ENCODE results near the gene KRAS.

The KRAS gene

DNA sequence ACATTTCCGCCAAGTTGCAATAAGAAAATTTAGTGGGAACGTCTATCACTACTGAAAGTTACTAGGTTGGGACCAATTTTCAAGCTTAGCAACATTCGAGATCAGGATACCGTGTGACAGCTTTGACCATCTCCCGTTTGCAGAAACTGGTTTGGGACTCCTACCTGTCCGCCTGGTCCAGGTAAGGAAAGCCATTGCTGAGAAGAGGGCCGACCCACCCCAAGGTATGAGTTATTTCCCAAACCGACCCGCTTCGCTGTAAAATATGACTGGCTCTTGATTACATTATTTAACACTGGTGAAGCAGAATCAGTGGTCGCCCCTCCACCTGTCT, 56.0 kb downstream of the KRAS start:
- DNase-seq: no peak

DNA sequence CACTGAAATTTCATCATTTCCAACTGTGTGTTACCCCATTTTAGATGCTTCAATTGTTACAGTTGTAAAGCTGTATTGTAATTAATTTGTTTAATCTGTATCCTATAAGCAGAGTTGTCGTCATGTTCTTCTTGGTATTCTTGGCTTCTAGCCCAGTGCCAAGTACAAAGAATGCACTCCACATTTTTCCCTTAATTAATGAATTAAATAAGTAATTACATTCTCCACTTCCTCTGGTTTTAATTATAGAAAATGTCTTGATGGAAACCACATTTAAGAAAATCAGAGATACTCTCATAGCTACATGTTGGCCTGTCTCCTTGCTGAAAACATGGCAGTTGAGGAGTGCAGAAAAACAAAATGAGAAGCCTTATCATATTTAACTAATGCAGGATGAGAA, 56.5 kb downstream of the KRAS start:
- no peak for DNase-seq

DNA sequence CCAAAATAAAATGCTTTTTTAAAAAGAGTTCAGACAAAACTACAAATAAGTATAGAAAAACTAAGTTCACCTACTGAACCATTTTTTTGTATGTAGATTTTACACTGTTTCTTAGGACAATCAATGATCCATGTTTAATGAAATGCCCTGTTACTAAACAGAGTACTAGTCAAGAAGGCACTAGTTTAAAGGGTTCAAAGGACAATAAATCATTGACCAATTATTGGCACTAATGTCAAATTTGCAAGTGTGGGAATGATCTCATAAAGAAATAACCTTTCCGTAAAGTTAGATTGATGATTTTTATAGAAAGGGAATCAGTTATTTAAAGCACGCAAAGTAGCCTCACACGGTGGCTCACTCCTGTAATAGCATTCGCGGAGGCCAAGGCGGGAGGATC, 59.9 kb downstream of the KRAS start:
- no peak for DNase-seq

DNA sequence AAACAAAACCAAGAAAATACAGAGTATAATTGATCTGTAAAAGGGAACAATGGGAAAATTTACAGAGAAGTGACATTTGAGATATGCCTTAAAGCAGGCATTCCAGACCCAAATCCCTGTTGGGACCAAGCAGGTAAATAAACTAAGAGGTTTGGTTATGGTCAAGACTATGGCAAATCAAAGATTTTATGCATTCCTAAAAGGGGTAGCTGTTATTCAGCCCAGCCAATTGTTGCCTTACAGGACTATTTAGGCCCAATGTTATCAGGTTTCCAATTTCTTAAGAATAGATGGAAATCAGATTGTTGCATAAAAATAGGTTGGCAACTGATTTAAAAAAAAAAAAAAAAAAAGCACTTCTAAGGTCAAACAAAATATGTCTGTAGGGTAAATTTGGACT, 61.1 kb downstream of the KRAS start:
- no peak for DNase-seq

DNA sequence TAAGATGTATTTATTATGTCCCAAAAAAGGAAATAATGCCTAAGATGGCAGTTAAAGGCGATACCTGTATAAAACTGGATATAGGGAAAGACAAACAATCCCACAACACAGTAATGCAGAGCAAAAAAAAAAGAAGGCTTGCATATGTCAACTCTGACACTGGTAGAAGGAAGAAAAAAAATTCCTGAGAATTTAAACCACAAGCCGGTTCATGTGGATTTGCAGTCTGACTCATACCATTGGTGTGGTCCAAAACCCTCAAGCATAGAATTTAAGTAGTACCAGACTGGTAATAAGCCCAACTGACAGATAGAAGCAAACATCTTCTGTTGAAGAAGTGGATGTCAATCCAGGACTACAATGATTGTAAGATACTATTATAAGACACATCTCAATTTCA, 62.9 kb downstream of the KRAS start:
- no peak for DNase-seq

DNA sequence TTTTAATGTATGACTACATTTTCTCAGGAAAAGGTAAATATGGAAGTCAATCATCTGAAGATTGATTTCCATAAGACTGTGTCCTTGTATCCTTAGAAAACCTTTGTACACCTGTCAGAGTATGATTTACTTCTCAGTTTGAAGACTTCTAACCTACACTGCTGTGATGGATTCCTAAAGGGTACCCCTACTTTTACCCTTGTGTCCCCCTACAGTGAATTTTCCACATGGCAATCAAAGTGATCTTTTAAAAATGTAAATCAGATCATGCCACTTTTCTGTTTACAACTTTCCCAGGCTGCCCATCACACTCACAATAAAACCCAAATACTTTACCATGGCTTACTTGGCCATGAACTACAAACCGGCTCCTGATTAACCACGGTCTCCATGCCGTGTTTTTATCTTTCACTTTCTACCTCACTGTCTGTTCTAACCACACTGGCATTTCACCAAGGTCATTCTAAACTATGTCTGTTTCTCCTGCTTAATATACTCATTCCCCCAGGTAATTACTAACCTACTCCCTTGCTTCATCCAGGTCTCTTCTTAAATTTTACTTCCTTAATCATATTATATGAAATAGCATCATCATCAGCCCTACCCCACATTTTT, 63.8 kb downstream of the KRAS start:
- DNase-seq: no peak

DNA sequence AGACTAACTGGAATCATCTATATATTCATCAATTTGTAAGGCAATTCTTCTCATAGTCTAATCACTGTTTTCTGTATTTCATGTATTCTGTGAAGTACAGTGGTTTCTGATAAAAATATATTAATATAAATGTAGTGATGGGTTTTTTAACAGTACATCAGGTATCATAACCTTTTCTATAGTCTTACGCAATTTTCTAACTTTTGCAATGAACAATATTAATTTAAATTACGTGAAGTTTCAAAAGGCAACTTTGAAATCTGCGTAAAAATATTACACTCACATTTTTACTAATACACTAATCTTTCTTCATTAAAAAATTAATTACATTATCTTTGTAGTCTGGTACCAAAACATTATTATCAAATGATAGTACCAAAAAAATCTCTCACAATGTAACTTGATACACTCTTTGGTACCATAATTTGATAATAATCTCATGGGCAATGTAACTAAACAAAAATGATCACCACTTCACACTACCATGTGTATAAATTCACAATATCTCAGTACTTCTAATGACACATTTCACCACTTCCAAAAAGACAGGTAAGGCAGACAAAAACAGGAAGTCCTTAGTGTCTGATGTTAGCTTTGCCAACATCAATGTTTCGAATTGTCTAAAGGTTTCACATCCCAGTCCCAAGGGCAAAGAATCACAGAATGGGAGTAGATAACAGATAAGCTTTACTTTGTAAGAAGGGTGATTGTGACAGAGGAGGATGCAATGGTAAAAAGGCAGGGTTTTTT, 64.5 kb downstream of the KRAS start:
- no peak for DNase-seq

DNA sequence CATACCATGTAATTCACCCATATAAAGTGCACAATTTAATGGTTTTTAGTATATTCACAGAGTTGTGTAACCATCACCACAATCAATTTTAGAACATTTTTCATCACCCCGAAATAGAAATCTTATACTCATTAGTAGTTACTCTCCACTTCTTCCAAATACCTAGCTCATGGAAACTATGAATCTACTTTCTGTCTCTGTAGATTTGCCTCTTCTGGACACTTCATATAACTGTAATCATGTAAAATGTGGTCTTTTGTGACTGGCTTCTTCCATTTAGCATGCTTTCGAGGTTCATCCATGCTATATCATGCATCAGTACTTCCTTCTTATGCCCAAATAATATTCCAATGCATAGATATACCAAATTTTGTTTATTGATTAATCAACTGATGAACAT, 66.6 kb downstream of the KRAS start:
- no peak for DNase-seq

DNA sequence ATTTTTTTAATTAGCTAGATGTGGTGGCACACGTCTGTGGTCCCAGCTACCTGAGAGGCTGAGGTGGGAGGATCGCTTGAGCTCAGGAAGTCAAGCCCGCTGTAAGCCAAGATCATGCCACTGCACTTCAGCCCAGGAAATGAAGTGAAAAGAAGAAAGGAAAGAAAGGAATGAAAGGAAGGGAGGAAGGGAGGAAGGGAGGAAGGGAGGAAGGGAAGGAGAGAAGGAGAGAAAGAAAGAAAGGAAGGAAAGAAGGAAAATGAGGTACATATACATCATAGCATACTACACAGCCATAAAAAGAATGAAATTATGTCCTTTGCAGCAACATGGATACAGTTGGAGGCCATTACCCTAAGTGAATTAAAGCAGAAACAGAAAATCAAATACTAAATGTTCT, 68.0 kb downstream of the KRAS start:
- no peak for DNase-seq

DNA sequence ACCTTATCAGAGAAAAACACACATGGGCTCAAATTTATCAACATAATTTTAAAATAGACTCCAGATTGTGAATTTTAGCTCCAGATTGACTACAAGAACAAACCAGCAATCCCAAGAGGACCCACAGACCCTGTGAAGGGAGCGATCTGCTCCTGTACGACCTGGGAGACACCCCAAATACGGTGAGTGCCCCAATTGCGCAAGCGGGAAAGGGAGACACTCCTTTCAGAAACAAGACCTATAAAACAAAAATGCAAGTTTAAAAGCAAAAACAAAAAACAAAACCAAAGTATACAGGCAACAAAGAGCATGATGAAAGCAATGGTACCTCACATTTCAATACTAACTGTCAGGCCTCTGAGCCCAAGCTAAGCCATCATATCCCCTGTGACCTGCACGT, 87.9 kb downstream of the KRAS start:
- no peak for DNase-seq

DNA sequence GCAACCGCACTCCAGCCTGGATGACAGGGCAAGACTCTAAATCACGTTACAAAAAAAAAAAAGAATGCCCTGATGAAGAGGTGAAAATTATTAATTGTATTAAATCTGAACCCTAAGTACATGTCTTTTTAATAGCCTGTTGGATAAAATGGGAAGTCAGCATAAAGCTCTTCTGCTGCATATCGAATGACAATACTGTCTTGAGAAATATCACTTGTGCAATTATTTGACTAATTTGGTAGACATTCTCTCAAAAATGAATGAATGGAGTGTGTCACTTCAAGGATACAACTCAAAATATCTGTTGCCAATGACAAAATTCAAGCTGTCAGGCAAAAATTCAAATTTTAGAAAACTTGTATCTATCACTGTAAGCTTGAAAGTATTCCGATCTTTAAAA, 94.7 kb downstream of the KRAS start:
- DNase-seq: no peak

DNA sequence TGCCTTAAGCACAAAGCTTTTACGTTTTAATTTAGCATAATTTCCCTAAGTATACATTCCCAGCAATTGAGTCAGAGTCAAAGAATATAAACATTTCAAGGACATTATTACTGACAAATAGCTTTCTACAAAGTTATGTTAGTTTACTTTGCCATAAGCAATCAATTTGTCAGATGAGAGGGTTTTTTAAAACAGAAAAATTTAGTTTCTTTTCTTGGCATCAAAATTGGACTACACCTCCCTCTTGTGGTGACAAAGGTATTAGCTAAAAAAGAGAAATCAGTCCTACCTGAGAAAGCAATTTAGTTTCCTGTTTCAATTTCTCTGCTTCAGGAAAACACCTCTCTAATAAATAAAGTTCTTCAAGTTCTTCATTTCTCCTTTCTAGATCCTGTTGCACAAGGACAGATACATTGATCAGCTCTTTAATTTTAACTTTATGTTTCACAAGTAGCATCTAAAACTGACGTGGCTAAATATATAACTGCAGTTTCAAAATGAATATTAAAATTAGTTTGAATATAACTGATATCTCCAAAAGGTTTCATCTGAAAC, 95.6 kb downstream of the KRAS start:
- DNase-seq: no peak

Data from effector CD4-positive, alpha-beta T cell (primary cell).